HCT116 (cell line): ENCODE results near the gene EMC10. TPM values are rescaled to one million over a fixed set of nuclear protein-coding genes. Genes with fewer than 3 reads are reported as not detected.

Experiments
- ATAC-seq: fragments of 200-7000 bp; cut with Tn5 transposase; 2 replicates; pipeline ENCODE4 v1.9.1; 2020; ENCODE audit warnings: mild to moderate bottlenecking, moderate library complexity
- BruUV-seq: library from RNA; stranded (reverse); fragments of 400-500 nt; replicated peaks from 2 replicates; lab custom pipeline; 2021; lab: Mats Ljungman, UMichigan
- CTCF ChIA-PET: fragments of 300-600 bp; sonication (Branson Sonifier 250); formaldehyde crosslinking; loops from one replicate; lab custom pipeline; 2021; ENCODE audit warnings: antibody characterized with exemption; lab: Charles Lee
- POLR2A ChIA-PET: fragments of 300-600, 350-600 bp; sonication (Branson Sonifier 250); formaldehyde crosslinking; loops from one replicate; lab custom pipeline; 2021; ENCODE audit warnings: antibody characterized with exemption; lab: Charles Lee
- RAD21 ChIA-PET, 2 experiments: fragments of 300-600 bp; sonication (Branson Sonifier 250); formaldehyde crosslinking; loops; one replicate each; lab custom pipeline; 2023; ENCODE audit warnings: low total read pairs in 2 of 2; ENCODE audit not compliant: uncharacterized antibody in 2 of 2, unreplicated experiment in 2 of 2, low non-redundant PET in 1 of 2; lab: Charles Lee
- DNase-seq: peaks from one replicate; pipeline ENCODE4 v3.0.0-alpha.2; 2010; ENCODE audit warnings: low read depth, low spot score
- H2AFZ ChIP-seq: fragments of 200-600 bp; shearing (Covaris generic), sonication (generic); 2 replicates; pipeline ENCODE4 v1.6.1; 2017; ENCODE audit warnings: low read depth, mixed run types, mixed read lengths, antibody characterized with exemption, low read length; ENCODE audit not compliant: poor library complexity, severe bottlenecking
- H3K27ac ChIP-seq: 2 replicates; pipeline ENCODE4 v1.5.1; 2012; ENCODE audit warnings: low read depth, low read length
- H3K27me3 ChIP-seq: fragments of 200-600 bp; sonication (generic); 2 replicates; pipeline ENCODE4 v1.6.1; 2016; ENCODE audit warnings: mixed run types, low read length, mixed read lengths; ENCODE audit not compliant: insufficient read depth
- H3K36me3 ChIP-seq, 2 experiments: fragments of 200-500 bp in 1 of 2; fragments of 200-600 bp in 1 of 2; sonication (Bioruptor generic) in 1 of 2; sonication (generic) in 1 of 2; 2 replicates each; pipeline versions ENCODE4 v1.5.1 to v1.6.1; 2014 to 2016; ENCODE audit warnings: low read length in 2 of 2, inconsistent platforms in 1 of 2, mixed read lengths in 1 of 2, mixed run types in 1 of 2; ENCODE audit not compliant: insufficient read depth in 2 of 2, control insufficient read depth in 1 of 2
- H3K4me1 ChIP-seq, 2 experiments: fragments of 200-600 bp in 1 of 2; sonication (generic) in 1 of 2; 2 replicates each; pipeline versions ENCODE4 v1.5.1 to v1.6.1; 2012 to 2017; ENCODE audit warnings: low read length in 2 of 2, inconsistent platforms in 1 of 2, mild to moderate bottlenecking in 1 of 2, mixed read lengths in 1 of 2, mixed run types in 1 of 2, moderate library complexity in 1 of 2; ENCODE audit not compliant: insufficient read depth in 2 of 2, control insufficient read depth in 1 of 2
- H3K4me2 ChIP-seq: fragments of 200-600 bp; sonication (generic); 2 replicates; pipeline ENCODE4 v1.6.1; 2017; ENCODE audit warnings: mixed run types, low read length, mixed read lengths
- H3K4me3 ChIP-seq, 2 experiments: fragments of 200-600 bp in 1 of 2; sonication (generic) in 1 of 2; replicated peaks in 1 of 2; 2 replicates each; pipeline ENCODE4 v1.5.1; 2011 to 2016; ENCODE audit warnings: low read length in 2 of 2, control low read depth in 1 of 2, low read depth in 1 of 2, mild to moderate bottlenecking in 1 of 2, mixed read lengths in 1 of 2, mixed run types in 1 of 2
- H3K79me2 ChIP-seq: fragments of 200-600 bp; sonication (generic); 2 replicates; pipeline ENCODE4 v1.6.1; 2017; ENCODE audit warnings: mild to moderate bottlenecking, mixed run types, low read length, moderate library complexity, mixed read lengths; ENCODE audit not compliant: insufficient read depth
- H3K9ac ChIP-seq: fragments of 200-600 bp; sonication (generic); 2 replicates; pipeline ENCODE4 v1.6.1; 2016; ENCODE audit warnings: low read length, mixed read lengths
- H3K9me2 ChIP-seq: fragments of 200-600 bp; sonication (generic), shearing (Covaris generic); 2 replicates; pipeline ENCODE4 v1.6.1; 2017; ENCODE audit warnings: mixed run types, mild to moderate bottlenecking, moderate library complexity; ENCODE audit not compliant: insufficient read depth
- H3K9me3 ChIP-seq, 2 experiments: fragments of 200-500 bp in 1 of 2; fragments of 200-600 bp in 1 of 2; sonication (Bioruptor generic) in 1 of 2; sonication (generic) in 1 of 2; 2 replicates each; pipeline ENCODE4 v1.6.1; 2014 to 2017; ENCODE audit warnings: low read length in 2 of 2, mixed read lengths in 2 of 2, inconsistent platforms in 1 of 2, low read depth in 1 of 2, mild to moderate bottlenecking in 1 of 2, mixed run types in 1 of 2, moderate library complexity in 1 of 2; ENCODE audit not compliant: control insufficient read depth in 1 of 2, insufficient read depth in 1 of 2
- H4K20me1 ChIP-seq: fragments of 200-600 bp; sonication (generic), shearing (Covaris generic); 2 replicates; pipeline ENCODE4 v1.6.1; 2017; ENCODE audit warnings: mixed run types, mild to moderate bottlenecking, moderate library complexity; ENCODE audit not compliant: insufficient read depth
- ATF3 ChIP-seq: IDR thresholded peaks from 2 replicates; pipeline ENCODE4 v1.6.1; 2012
- CBX3 ChIP-seq: IDR thresholded peaks from 2 replicates; pipeline ENCODE4 v1.6.1; 2012; ENCODE audit warnings: low read depth
- CEBPB ChIP-seq: IDR thresholded peaks from 2 replicates; pipeline ENCODE4 v1.6.1; 2012; ENCODE audit warnings: low read depth
- EGR1 ChIP-seq: IDR thresholded peaks from 2 replicates; pipeline ENCODE4 v1.6.1; 2012; ENCODE audit warnings: low read depth
- ELF1 ChIP-seq: IDR thresholded peaks from 2 replicates; pipeline ENCODE4 v1.6.1; 2012; ENCODE audit warnings: low read depth, borderline replicate concordance
- EZH2 ChIP-seq: fragments of 200-600 bp; sonication (generic); IDR thresholded peaks from 2 replicates; pipeline ENCODE4 v1.6.1; 2017; ENCODE audit warnings: antibody characterized with exemption, mixed run types
- FOSL1 ChIP-seq: IDR thresholded peaks from 2 replicates; pipeline ENCODE4 v1.6.1; 2012; ENCODE audit warnings: low read depth
- POLR2A ChIP-seq: IDR thresholded peaks from 2 replicates; pipeline ENCODE4 v1.7.0; 2011; ENCODE audit warnings: borderline replicate concordance; ENCODE audit not compliant: insufficient read depth, insufficient read length; ENCODE audit errors: extremely low read depth
- RAD21 ChIP-seq: IDR thresholded peaks from 2 replicates; pipeline ENCODE4 v1.6.1; 2012; ENCODE audit warnings: low read depth, mild to moderate bottlenecking
- SP1 ChIP-seq: IDR thresholded peaks from 2 replicates; pipeline ENCODE4 v1.6.1; 2012; ENCODE audit warnings: low read depth
- SRF ChIP-seq: IDR thresholded peaks from 2 replicates; pipeline ENCODE4 v1.6.1; 2012; ENCODE audit warnings: low read depth
- YY1 ChIP-seq: IDR thresholded peaks from 2 replicates; pipeline ENCODE4 v1.6.1; 2011; ENCODE audit warnings: low read length, low read depth, moderate library complexity, mild to moderate bottlenecking; ENCODE audit not compliant: insufficient replicate concordance; ENCODE audit errors: extremely low read depth
- ZBTB33 ChIP-seq: IDR thresholded peaks from 2 replicates; pipeline ENCODE4 v1.6.1; 2011; ENCODE audit warnings: mild to moderate bottlenecking, low read length, moderate library complexity; ENCODE audit not compliant: insufficient replicate concordance; ENCODE audit errors: extremely low read depth
- ZFX ChIP-seq: fragments of 450-650 bp; IDR thresholded peaks from 2 replicates; pipeline ENCODE4 v1.6.1; 2017
- intact Hi-C: fragments of 100-400 bp; cut with micrococcal nuclease; formaldehyde crosslinking; loops from 2 replicates; pipeline ENCODE4 v1.10.0; 2022
- total RNA-seq: library from RNA; stranded (reverse); gene quantifications from one replicate; pipeline ENCODE4 v1.2.1, GENCODE V29; 2021; ENCODE audit not compliant: unreplicated experiment
- TF ChIP-seq, protein P1 (sequence below): IDR thresholded peaks from 2 replicates; pipeline ENCODE4 v1.6.1; 2012
- TF ChIP-seq, protein P2 (sequence below): IDR thresholded peaks from 2 replicates; pipeline ENCODE4 v1.6.1; 2012; ENCODE audit warnings: low read depth

The EMC10 gene
- total RNA-seq, 1 experiment from 2014 or later, result 92.4 TPM

DNA sequence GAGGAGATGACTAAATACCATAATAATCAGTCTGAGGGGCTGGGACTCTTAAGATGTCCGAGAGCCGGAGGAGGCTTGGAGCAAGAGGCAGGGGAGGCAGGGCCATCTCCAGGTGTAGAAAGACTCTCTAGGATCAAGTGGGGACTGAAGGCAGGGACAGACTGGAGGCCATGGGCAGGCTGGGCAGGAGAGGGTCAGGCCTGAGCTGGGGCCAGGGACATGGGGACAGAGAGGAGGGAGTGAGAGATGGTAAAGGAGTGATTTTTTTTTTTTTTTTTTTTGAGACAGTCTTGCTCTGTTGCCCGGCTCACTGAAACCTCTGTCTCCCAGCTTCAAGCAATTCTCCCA lies 32.5 kb downstream of the EMC10 start:
- no peaks in the 10 kb centered on the region for H4K20me1 ChIP-seq
- H3K79me2 ChIP-seq, result peaks cover 8% of the 10 kb centered on the region; the same call in 1 of the 2 replicates
- no peak overlapping the region for H3K9ac ChIP-seq
- ATAC-seq (no peak), DNase-seq (no peak)
- no peaks in the 10 kb centered on the region for H3K9me3 ChIP-seq
- no peak overlapping the region for H3K4me2 ChIP-seq
- H3K4me3 ChIP-seq, result no peak overlapping the region
- intact Hi-C loops, result no loop called here
- H3K27me3 ChIP-seq, result no peaks in the 10 kb centered on the region
- ChIA-PET RAD21 (no interaction called here), POLR2A (interaction anchor here (0.6 kb wide), 1 partner anchor 484 kb away, joined by 3 read pairs; no protein-coding TSS in a partner anchor), CTCF (no interaction called here)
- no TSS peak for BruUV-seq
- H3K9me2 ChIP-seq, result no peaks in the 10 kb centered on the region
- no peaks in the 10 kb centered on the region; a peak in 1 of 4 replicates for H3K36me3 ChIP-seq
- peaks cover 3 to 15% of the 10 kb centered on the region in 2 experiments; a peak in 3 of 4 replicates for H3K4me1 ChIP-seq
- H2AFZ ChIP-seq, result no peak overlapping the region
- TF ChIP-seq ZFX, result no peak
- TF ChIP-seq POLR2A, result no peak
- no peak for TF ChIP-seq ZBTB33
- TF ChIP-seq CEBPB, result no peak
- no peak for TF ChIP-seq YY1
- TF ChIP-seq SP1, result no peak
- no peak for TF ChIP-seq SRF
- no peak for TF ChIP-seq EGR1
- no peak for TF ChIP-seq ATF3
- no peak for TF ChIP-seq RAD21
- no peak for TF ChIP-seq EZH2
- no peak for TF ChIP-seq CBX3
- no peak for TF ChIP-seq ELF1
- TF ChIP-seq FOSL1, result no peak
- TF ChIP-seq, protein P1, sequence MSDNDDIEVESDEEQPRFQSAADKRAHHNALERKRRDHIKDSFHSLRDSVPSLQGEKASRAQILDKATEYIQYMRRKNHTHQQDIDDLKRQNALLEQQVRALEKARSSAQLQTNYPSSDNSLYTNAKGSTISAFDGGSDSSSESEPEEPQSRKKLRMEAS, result no peak
- TF ChIP-seq, protein P2, sequence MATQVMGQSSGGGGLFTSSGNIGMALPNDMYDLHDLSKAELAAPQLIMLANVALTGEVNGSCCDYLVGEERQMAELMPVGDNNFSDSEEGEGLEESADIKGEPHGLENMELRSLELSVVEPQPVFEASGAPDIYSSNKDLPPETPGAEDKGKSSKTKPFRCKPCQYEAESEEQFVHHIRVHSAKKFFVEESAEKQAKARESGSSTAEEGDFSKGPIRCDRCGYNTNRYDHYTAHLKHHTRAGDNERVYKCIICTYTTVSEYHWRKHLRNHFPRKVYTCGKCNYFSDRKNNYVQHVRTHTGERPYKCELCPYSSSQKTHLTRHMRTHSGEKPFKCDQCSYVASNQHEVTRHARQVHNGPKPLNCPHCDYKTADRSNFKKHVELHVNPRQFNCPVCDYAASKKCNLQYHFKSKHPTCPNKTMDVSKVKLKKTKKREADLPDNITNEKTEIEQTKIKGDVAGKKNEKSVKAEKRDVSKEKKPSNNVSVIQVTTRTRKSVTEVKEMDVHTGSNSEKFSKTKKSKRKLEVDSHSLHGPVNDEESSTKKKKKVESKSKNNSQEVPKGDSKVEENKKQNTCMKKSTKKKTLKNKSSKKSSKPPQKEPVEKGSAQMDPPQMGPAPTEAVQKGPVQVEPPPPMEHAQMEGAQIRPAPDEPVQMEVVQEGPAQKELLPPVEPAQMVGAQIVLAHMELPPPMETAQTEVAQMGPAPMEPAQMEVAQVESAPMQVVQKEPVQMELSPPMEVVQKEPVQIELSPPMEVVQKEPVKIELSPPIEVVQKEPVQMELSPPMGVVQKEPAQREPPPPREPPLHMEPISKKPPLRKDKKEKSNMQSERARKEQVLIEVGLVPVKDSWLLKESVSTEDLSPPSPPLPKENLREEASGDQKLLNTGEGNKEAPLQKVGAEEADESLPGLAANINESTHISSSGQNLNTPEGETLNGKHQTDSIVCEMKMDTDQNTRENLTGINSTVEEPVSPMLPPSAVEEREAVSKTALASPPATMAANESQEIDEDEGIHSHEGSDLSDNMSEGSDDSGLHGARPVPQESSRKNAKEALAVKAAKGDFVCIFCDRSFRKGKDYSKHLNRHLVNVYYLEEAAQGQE, result no peak
- H3K27ac ChIP-seq, result no peak overlapping the region
